ENCODE results near the gene FAM89B.

- TF ChIP-seq CTCF (IDR thresholded peaks at IDR 0.05; ENCODE audit: insufficient read depth, low read depth, low read length) = no peak
- no peak for TF ChIP-seq EZH2 (IDR thresholded peaks at IDR 0.05; ENCODE audit: insufficient read depth, low read length)
Observed at GRCh38 chr11:65580756-65581155, 8.4 kb downstream of the FAM89B start.

Data from astrocyte (in vitro differentiated cells and primary cell).